Ovary (tissue), 9 donors: ENCODE data around the gene CHAF1A. TPM values are rescaled to one million over a fixed set of nuclear protein-coding genes. Genes with fewer than 3 reads are reported as not detected.

Experiments used
- DNase-seq, 5 donors: peaks; one replicate each; pipeline ENCODE4 v3.0.0-alpha.2; 2019 to 2020
- H3K27ac ChIP-seq, 2 donors: fragments of 200-600 bp; one replicate each; pipeline versions ENCODE4 v1.5.1 to v1.8.0; 2019 to 2022
- H3K27me3 ChIP-seq: fragments of 200-600 bp; one replicate; pipeline ENCODE4 v1.8.0; 2022
- H3K36me3 ChIP-seq: fragments of 200-600 bp; sonication (generic); one replicate; pipeline ENCODE4 v1.5.1; 2019
- H3K4me1 ChIP-seq: one replicate; pipeline ENCODE4 v1.8.1; 2013; ENCODE audit warnings: mild to moderate bottlenecking, moderate library complexity; ENCODE audit not compliant: insufficient read depth
- H3K4me3 ChIP-seq: fragments of 200-600 bp; sonication (generic); one replicate; pipeline ENCODE4 v1.5.1; 2017
- H3K9me3 ChIP-seq, 2 donors: fragments of 200-600 bp in 1 of 2; sonication (generic) in 1 of 2; one replicate each; pipeline versions ENCODE4 v1.5.1 to v1.8.1; 2013 to 2019; ENCODE audit warnings: mild to moderate bottlenecking in 1 of 2, moderate library complexity in 1 of 2
- EP300 ChIP-seq: sonication (generic); formaldehyde crosslinking; IDR thresholded peaks from one replicate; pipeline ENCODE4 v1.6.1; 2017; ENCODE audit warnings: antibody characterized with exemption
- POLR2A ChIP-seq: fragments of 450-650 bp; IDR thresholded peaks from one replicate; pipeline ENCODE4 v1.6.1; 2017; ENCODE audit warnings: antibody characterized with exemption, mild to moderate bottlenecking, moderate library complexity
- WGBS, 3 donors: extraction: QIAGEN DNeasy Blood & Tissue Kit in 1 of 3; methylation state at CpG; one replicate each; pipeline versions ENCODE4 v1.1.5 to v1.1.7; 2013 to 2017; 5-methylcytosine and 5-hydroxymethylcytosine counted together
- intact Hi-C, 4 donors: fragments of 100-400 bp; cut with DNase I; formaldehyde crosslinking; loops; one replicate each; pipeline versions ENCODE4 v1.11.0 to v1.15.1; 2022 to 2023
- microRNA-seq, 3 donors: library from miRNA; unstranded; fragments of <30 nt; microRNA quantifications; one replicate each; pipeline versions ENCODE4 to v1.2.0, GENCODE V29; 2019 to 2020
- polyA plus RNA-seq, 2 donors: library from polyadenylated mRNA; stranded (reverse); fragments of 200-250 nt in 1 of 2; fragments of 350-450 nt in 1 of 2; fragmentation: Illumina TruSeq in 1 of 2; extraction: RNeasy Lipid Tissue Mini Kit (QIAGEN cat#74804) in 1 of 2; gene quantifications; one replicate each; pipeline ENCODE4 v1.2.3, GENCODE V29; 2013 to 2014
- small RNA-seq: library from RNA; depleted of rRNA; stranded (forward); fragments of <200 nt; gene quantifications from one replicate; pipeline ENCODE3, GENCODE V24; 2016
- total RNA-seq, 7 donors: library from RNA; depleted of rRNA in 2 of 7; stranded (reverse); fragments of >200 nt in 2 of 7; fragmentation: NEBNext Ultra II Directional in 3 of 7; extraction: Animal tissue kit (Norgen Biotek cat#: 25700) in 3 of 7; gene quantifications; one replicate each; pipeline versions ENCODE4 v1.1.0 to v1.2.4, GENCODE V29; 2016 to 2023
- TF ChIP-seq, protein P1 (sequence below), 3 donors: fragments of 450-650 bp in 2 of 3; fragments of 200-600 bp in 1 of 3; IDR thresholded peaks; one replicate each; pipeline versions ENCODE4 v1.5.1 to v1.8.0; 2016 to 2022; ENCODE audit warnings: antibody characterized with exemption in 3 of 3, mild to moderate bottlenecking in 1 of 3
- donor health status: DM: no; HTN: no; CAD: no; lungs with moderate emphysema.
- donor health status: DM: no; HTN: no; CAD: no.
- donor health status: Bipolar disorder and iron deficiency.
- donor health status: DM: yes; HTN: yes; CAD: no.
- donor health status: DM: no; HTN: no; CAD: no.
- donor health status: DM: yes; HTN: yes; CAD: no.

The CHAF1A gene
- total and polyA plus RNA-seq, 9 donors: 4.7 to 10.4 (median 7.5) TPM

DNA sequence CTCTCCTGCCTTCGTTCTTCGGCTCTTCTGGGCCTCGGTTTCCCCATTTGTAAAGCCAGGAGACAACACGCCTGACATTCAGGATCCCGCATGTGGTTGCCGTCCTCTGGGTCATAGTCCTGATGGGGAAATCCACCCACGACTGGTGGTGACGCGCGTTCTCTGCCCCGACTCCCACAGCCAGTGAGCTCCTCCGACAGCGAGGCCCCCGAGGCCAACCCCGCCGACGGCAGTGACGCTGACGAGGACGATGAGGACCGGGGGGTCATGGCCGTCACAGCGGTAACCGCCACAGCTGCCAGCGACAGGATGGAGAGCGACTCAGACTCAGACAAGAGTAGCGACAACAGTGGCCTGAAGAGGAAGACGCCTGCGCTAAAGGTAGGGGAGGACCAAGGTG is 86.1 kb downstream of the CHAF1A start:
- TF ChIP-seq, protein P1, sequence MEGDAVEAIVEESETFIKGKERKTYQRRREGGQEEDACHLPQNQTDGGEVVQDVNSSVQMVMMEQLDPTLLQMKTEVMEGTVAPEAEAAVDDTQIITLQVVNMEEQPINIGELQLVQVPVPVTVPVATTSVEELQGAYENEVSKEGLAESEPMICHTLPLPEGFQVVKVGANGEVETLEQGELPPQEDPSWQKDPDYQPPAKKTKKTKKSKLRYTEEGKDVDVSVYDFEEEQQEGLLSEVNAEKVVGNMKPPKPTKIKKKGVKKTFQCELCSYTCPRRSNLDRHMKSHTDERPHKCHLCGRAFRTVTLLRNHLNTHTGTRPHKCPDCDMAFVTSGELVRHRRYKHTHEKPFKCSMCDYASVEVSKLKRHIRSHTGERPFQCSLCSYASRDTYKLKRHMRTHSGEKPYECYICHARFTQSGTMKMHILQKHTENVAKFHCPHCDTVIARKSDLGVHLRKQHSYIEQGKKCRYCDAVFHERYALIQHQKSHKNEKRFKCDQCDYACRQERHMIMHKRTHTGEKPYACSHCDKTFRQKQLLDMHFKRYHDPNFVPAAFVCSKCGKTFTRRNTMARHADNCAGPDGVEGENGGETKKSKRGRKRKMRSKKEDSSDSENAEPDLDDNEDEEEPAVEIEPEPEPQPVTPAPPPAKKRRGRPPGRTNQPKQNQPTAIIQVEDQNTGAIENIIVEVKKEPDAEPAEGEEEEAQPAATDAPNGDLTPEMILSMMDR (IDR thresholded peaks at IDR 0.05): no peak
- no peak for TF ChIP-seq POLR2A
- no peak for TF ChIP-seq EP300
- intact Hi-C loops: no loop called here
- no peaks in the 10 kb centered on the region for H3K4me1 ChIP-seq
- WGBS, 3 donors: 89 to 94% (median 89%) methylated on average over 29 of the region's 29 CpGs
- no peak overlapping the region for H3K27ac ChIP-seq
- no peaks in the 10 kb centered on the region for H3K9me3 ChIP-seq
- DNase-seq: no peak
- H3K36me3 ChIP-seq: no peaks in the 10 kb centered on the region
- H3K4me3 ChIP-seq: no peak overlapping the region
- H3K27me3 ChIP-seq: no peaks in the 10 kb centered on the region

DNA sequence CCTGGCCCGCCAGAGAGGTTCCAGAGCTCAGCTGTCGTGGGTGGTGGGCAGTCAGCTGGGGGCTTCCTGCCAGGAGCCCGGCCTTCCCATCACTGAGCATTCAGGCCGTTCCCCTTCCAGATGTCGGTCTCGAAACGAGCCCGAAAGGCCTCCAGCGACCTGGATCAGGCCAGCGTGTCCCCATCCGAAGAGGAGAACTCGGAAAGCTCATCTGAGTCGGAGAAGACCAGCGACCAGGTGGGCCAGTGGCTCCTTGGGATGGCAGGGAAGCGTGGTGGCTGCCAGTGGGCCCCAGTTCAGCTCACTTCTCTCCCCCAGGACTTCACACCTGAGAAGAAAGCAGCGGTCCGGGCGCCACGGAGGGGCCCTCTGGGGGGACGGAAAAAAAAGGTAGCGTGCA is 89.0 kb downstream of the CHAF1A start:
- Histone ChIP-seq H3K27ac (no peak overlapping the region), H3K4me1 (no peaks in the 10 kb centered on the region), H3K4me3 (no peak overlapping the region), H3K9me3 (no peaks in the 10 kb centered on the region), H3K36me3 (no peaks in the 10 kb centered on the region), H3K27me3 (no peaks in the 10 kb centered on the region)
- TF ChIP-seq, protein P1 (IDR thresholded peaks at IDR 0.05): no peak
- TF ChIP-seq POLR2A (no peak), EP300 (no peak)
- WGBS, 3 donors: 95 to 96% (median 95%) methylated on average over 21 of the region's 21 CpGs
- DNase-seq: no peak
- intact Hi-C loops: no loop called here

- no peak for DNase-seq
- H3K4me1 ChIP-seq: no peaks in the 10 kb centered on the region
These were observed 90.1 kb downstream of the CHAF1A start for GRCh38 chr19:4492337-4493103.

More at GRCh38 chr19:4492337-4493103, 90.1 kb downstream of the CHAF1A start:
- intact Hi-C loops: no loop called here
- no peaks in the 10 kb centered on the region for H3K36me3 ChIP-seq
- H3K4me3 ChIP-seq: no peak overlapping the region
- no peaks in the 10 kb centered on the region for H3K27me3 ChIP-seq
- H3K27ac ChIP-seq: no peak overlapping the region
- H3K9me3 ChIP-seq: no peaks in the 10 kb centered on the region
- WGBS, 3 donors: 90 to 95% (median 95%) methylated on average over 3 of the region's 3 CpGs
- TF ChIP-seq POLR2A (no peak), EP300 (no peak)
- TF ChIP-seq, protein P1 (IDR thresholded peaks at IDR 0.05): no peak

Small RNAs within 50 kb of the gene (microRNA-seq; reads per million reads assigned to microRNA genes)
- 0.16 to 0.38 (median 0.18) reads per million in 3 donors for gene MIR4746

Small RNAs within 50 kb of the gene (small RNA-seq; reads per million reads assigned to genes)
- not detected for gene MIR4746

Other genes with a start within 250 kb of the CHAF1A start
- gene CREB3L3, start 249.0 kb upstream of the CHAF1A start, total RNA-seq: 1 to 10 TPM in 1 of 7 donors, not detected in 6; 2.7 TPM
- gene CREB3L3, start 249.0 kb upstream of the CHAF1A start, polyA plus RNA-seq: 1 to 10 TPM in 1 of 2 donors, under 1 TPM in 1; 0.22 to 1.0 TPM
- 10 to 100 TPM; 11.1 to 19.9 (median 16.5) TPM for gene SIRT6, start 220.1 kb upstream of the CHAF1A start, total RNA-seq
- gene SIRT6, start 220.1 kb upstream of the CHAF1A start, polyA plus RNA-seq: 10 to 100 TPM in 1 of 2 donors, under 1 TPM in 1; 0.32 to 16.9 TPM
- 1 to 10 TPM in 6 of 7 donors, under 1 TPM in 1; 0.81 to 1.3 (median 1.2) TPM for gene ANKRD24, start 220.0 kb upstream of the CHAF1A start, total RNA-seq
- 1 to 10 TPM in 1 of 2 donors, under 1 TPM in 1; 0.45 to 1.3 TPM for gene ANKRD24, start 220.0 kb upstream of the CHAF1A start, polyA plus RNA-seq
- gene EBI3, start 173.1 kb upstream of the CHAF1A start, total RNA-seq: 1 to 10 TPM in 5 of 7 donors, under 1 TPM in 1, not detected in 1; 0.58 to 6.6 (median 2.0) TPM
- gene EBI3, start 173.1 kb upstream of the CHAF1A start, polyA plus RNA-seq: 1 to 10 TPM in 1 of 2 donors, under 1 TPM in 1; 0.90 to 1.1 TPM
- gene YJU2, start 155.6 kb upstream of the CHAF1A start, total RNA-seq: 10 to 100 TPM; 18.4 to 27.5 (median 21.5) TPM
- 10 to 100 TPM; 20.7 to 33.1 TPM for gene YJU2, start 155.6 kb upstream of the CHAF1A start, polyA plus RNA-seq
- under 1 TPM in 2 of 7 donors, not detected in 5; 0.24 to 0.48 TPM for gene SHD, start 123.4 kb upstream of the CHAF1A start, total RNA-seq
- under 1 TPM in 1 of 2 donors, not detected in 1; 0.86 TPM for gene SHD, start 123.4 kb upstream of the CHAF1A start, polyA plus RNA-seq
- gene TMIGD2, start 100.3 kb upstream of the CHAF1A start, total RNA-seq: under 1 TPM in 1 of 7 donors, not detected in 6; 0.36 TPM
- gene TMIGD2, start 100.3 kb upstream of the CHAF1A start, polyA plus RNA-seq: under 1 TPM in 1 of 2 donors, not detected in 1; 0.29 TPM
- gene FSD1, start 98.0 kb upstream of the CHAF1A start, total RNA-seq: under 1 TPM in 2 of 7 donors, not detected in 5; 0.11 to 0.18 TPM
- gene FSD1, start 98.0 kb upstream of the CHAF1A start, polyA plus RNA-seq: under 1 TPM in 1 of 2 donors, not detected in 1; 0.48 TPM
- gene STAP2, start 63.8 kb upstream of the CHAF1A start, total RNA-seq: 10 to 100 TPM; 10.3 to 32.5 (median 17.5) TPM
- gene STAP2, start 63.8 kb upstream of the CHAF1A start, polyA plus RNA-seq: 10 to 100 TPM in 1 of 2 donors, 1 to 10 TPM in 1; 9.7 to 18.8 TPM
- 10 to 100 TPM in 5 of 7 donors, 1 to 10 TPM in 2; 5.2 to 31.1 (median 20.3) TPM for gene MPND, start 59.1 kb upstream of the CHAF1A start, total RNA-seq
- 10 to 100 TPM in 1 of 2 donors, 1 to 10 TPM in 1; 2.4 to 14.5 TPM for gene MPND, start 59.1 kb upstream of the CHAF1A start, polyA plus RNA-seq
- 10 to 100 TPM; 20.5 to 88.6 (median 68.3) TPM for gene SH3GL1, start 2.1 kb upstream of the CHAF1A start, total RNA-seq
- 10 to 100 TPM in 1 of 2 donors, 1 to 10 TPM in 1; 6.9 to 57.5 TPM for gene SH3GL1, start 2.1 kb upstream of the CHAF1A start, polyA plus RNA-seq
- gene UBXN6, start 55.2 kb downstream of the CHAF1A start, total RNA-seq: 100 to 1,000 TPM in 6 of 7 donors, 10 to 100 TPM in 1; 66.9 to 170 (median 133) TPM
- 100 to 1,000 TPM in 1 of 2 donors, 10 to 100 TPM in 1; 19.3 to 140 TPM for gene UBXN6, start 55.2 kb downstream of the CHAF1A start, polyA plus RNA-seq
- 10 to 100 TPM; 36.2 to 77.2 (median 64.4) TPM for gene HDGFL2, start 69.7 kb downstream of the CHAF1A start, total RNA-seq
- gene HDGFL2, start 69.7 kb downstream of the CHAF1A start, polyA plus RNA-seq: 10 to 100 TPM; 28.5 to 63.0 TPM
- 10 to 100 TPM in 5 of 7 donors, 1 to 10 TPM in 2; 3.7 to 55.1 (median 23.6) TPM for gene PLIN4, start 115.8 kb downstream of the CHAF1A start, total RNA-seq
- 1 to 10 TPM; 1.6 to 9.6 TPM for gene PLIN4, start 115.8 kb downstream of the CHAF1A start, polyA plus RNA-seq
- 100 to 1,000 TPM in 4 of 7 donors, 10 to 100 TPM in 3; 26.0 to 149 (median 131) TPM for gene PLIN5, start 132.6 kb downstream of the CHAF1A start, total RNA-seq
- gene PLIN5, start 132.6 kb downstream of the CHAF1A start, polyA plus RNA-seq: 10 to 100 TPM in 1 of 2 donors, 1 to 10 TPM in 1; 8.8 to 85.0 TPM
- gene LRG1, start 137.4 kb downstream of the CHAF1A start, total RNA-seq: 1 to 10 TPM; 1.3 to 7.6 (median 3.6) TPM
- 1 to 10 TPM in 1 of 2 donors, under 1 TPM in 1; 0.33 to 2.1 TPM for gene LRG1, start 137.4 kb downstream of the CHAF1A start, polyA plus RNA-seq
- gene SEMA6B, start 157.0 kb downstream of the CHAF1A start, total RNA-seq: 1 to 10 TPM; 1.3 to 9.7 (median 5.5) TPM
- 1 to 10 TPM in 1 of 2 donors, under 1 TPM in 1; 0.77 to 7.6 TPM for gene SEMA6B, start 157.0 kb downstream of the CHAF1A start, polyA plus RNA-seq
- gene TNFAIP8L1, start 236.9 kb downstream of the CHAF1A start, total RNA-seq: 10 to 100 TPM in 3 of 7 donors, 1 to 10 TPM in 4; 4.3 to 14.0 (median 9.8) TPM
- 1 to 10 TPM; 6.8 to 8.1 TPM for gene TNFAIP8L1, start 236.9 kb downstream of the CHAF1A start, polyA plus RNA-seq